ENCODE measurements around the gene TBX10.

TBX10 gene

GRCh38 chr11:67670316-67671210 lies 31.0 kb upstream of the TBX10 start:
- no peak overlapping the region for H3K27ac ChIP-seq
- H3K27me3 ChIP-seq (replicated peaks), result no peaks in the 10 kb centered on the region
- no peak for TF ChIP-seq CTCF (IDR thresholded peaks at IDR 0.05; ENCODE audit: low read depth, low read length, missing control alignments)
- no peaks in the 10 kb centered on the region for H3K36me3 ChIP-seq (replicated peaks)
- no peak for DNase-seq
- in situ Hi-C loops (cut with HindIII; ENCODE audit: low pct_ligation_motif_present, low sequenced_read_pairs), result no loop called here
- no peak overlapping the region for H3K4me3 ChIP-seq (ENCODE audit: low read depth, low read length)

GRCh38 chr11:67668192-67668551 lies 28.6 kb upstream of the TBX10 start:
- no peak for TF ChIP-seq CTCF (IDR thresholded peaks at IDR 0.05; ENCODE audit: low read depth, low read length, missing control alignments)
- no peak for DNase-seq
- Histone ChIP-seq H3K4me3 (ENCODE audit: low read depth, low read length) (no peak overlapping the region), H3K36me3 (replicated peaks) (no peaks in the 10 kb centered on the region), H3K27ac (no peak overlapping the region), H3K27me3 (replicated peaks) (no peaks in the 10 kb centered on the region)
- in situ Hi-C loops (cut with HindIII; ENCODE audit: low pct_ligation_motif_present, low sequenced_read_pairs), result no loop called here

- TF ChIP-seq CTCF (IDR thresholded peaks at IDR 0.05; ENCODE audit: low read depth, low read length, missing control alignments), result no peak
- Histone ChIP-seq H3K27ac (no peak overlapping the region), H3K27me3 (replicated peaks) (no peaks in the 10 kb centered on the region), H3K36me3 (replicated peaks) (no peaks in the 10 kb centered on the region), H3K4me3 (ENCODE audit: low read depth, low read length) (no peak overlapping the region)
- DNase-seq, result no peak
- in situ Hi-C loops (cut with HindIII; ENCODE audit: low pct_ligation_motif_present, low sequenced_read_pairs), result no loop called here
These were observed 28.1 kb upstream of the TBX10 start for GRCh38 chr11:67667490-67668191.

- in situ Hi-C loops (cut with HindIII; ENCODE audit: low pct_ligation_motif_present, low sequenced_read_pairs), result no loop called here
- no peak for TF ChIP-seq CTCF (IDR thresholded peaks at IDR 0.05; ENCODE audit: low read depth, low read length, missing control alignments)
- Histone ChIP-seq H3K4me3 (ENCODE audit: low read depth, low read length) (no peak overlapping the region), H3K36me3 (replicated peaks) (no peaks in the 10 kb centered on the region), H3K27me3 (replicated peaks) (no peaks in the 10 kb centered on the region), H3K27ac (no peak overlapping the region)
- no peak for DNase-seq
These were observed 27.3 kb upstream of the TBX10 start for GRCh38 chr11:67666676-67667489.

GRCh38 chr11:67666303-67666645 lies 26.7 kb upstream of the TBX10 start:
- no peak for DNase-seq
- Histone ChIP-seq H3K4me3 (ENCODE audit: low read depth, low read length) (no peak overlapping the region), H3K27me3 (replicated peaks) (no peaks in the 10 kb centered on the region), H3K27ac (no peak overlapping the region), H3K36me3 (replicated peaks) (no peaks in the 10 kb centered on the region)
- TF ChIP-seq CTCF (IDR thresholded peaks at IDR 0.05; ENCODE audit: low read depth, low read length, missing control alignments), result no peak
- in situ Hi-C loops (cut with HindIII; ENCODE audit: low pct_ligation_motif_present, low sequenced_read_pairs), result no loop called here
